Fibroblast of the aortic adventitia (primary cell): ENCODE measurements around the gene APBA2. TPM values are rescaled to one million over a fixed set of nuclear protein-coding genes. Genes with fewer than 3 reads are reported as not detected.

Experiments used
- DNase-seq: peaks from one replicate; pipeline ENCODE4 v3.0.0-alpha.2; 2010; ENCODE audit warnings: low read depth
- H3K4me3 ChIP-seq: 2 replicates; pipeline ENCODE4 v1.5.1; 2011; ENCODE audit warnings: low read depth, mild to moderate bottlenecking, control low read depth, low read length, moderate library complexity
- CTCF ChIP-seq: IDR thresholded peaks from 2 replicates; pipeline ENCODE4 v1.5.1; 2011; ENCODE audit warnings: mild to moderate bottlenecking, low read length, control low read depth, inconsistent platforms; ENCODE audit not compliant: insufficient read depth
- total RNA-seq: library from RNA; depleted of rRNA; stranded (reverse); fragments of >200 nt; gene quantifications from 2 replicates; pipeline ENCODE4 v1.2.3, GENCODE V29; 2012; ENCODE audit warnings: low replicate concordance

Gene APBA2
- total RNA-seq, 1 donor = 1.8 TPM

GRCh38 chr15:28989896-28990295, 104.1 kb downstream of the APBA2 start:
- H3K4me3 ChIP-seq = no peak overlapping the region
- DNase-seq = no peak
- no peak for TF ChIP-seq CTCF

- no peak for TF ChIP-seq CTCF
- H3K4me3 ChIP-seq = no peak overlapping the region
- DNase-seq = no peak
Observed at GRCh38 chr15:28990390-28990789, 104.6 kb downstream of the APBA2 start.

- H3K4me3 ChIP-seq = no peak overlapping the region
- DNase-seq = no peak
- TF ChIP-seq CTCF = no peak
Observed at GRCh38 chr15:28991236-28992171, 105.7 kb downstream of the APBA2 start.

- no peak overlapping the region for H3K4me3 ChIP-seq
- no peak for DNase-seq
- TF ChIP-seq CTCF = no peak
Observed at GRCh38 chr15:28992336-28992864, 106.6 kb downstream of the APBA2 start.

GRCh38 chr15:28993051-28993719, 107.4 kb downstream of the APBA2 start:
- no peak overlapping the region for H3K4me3 ChIP-seq
- no peak for TF ChIP-seq CTCF
- DNase-seq = no peak

- H3K4me3 ChIP-seq = no peak overlapping the region
- DNase-seq = no peak
- TF ChIP-seq CTCF = no peak
Observed at GRCh38 chr15:28993720-28994053, 107.9 kb downstream of the APBA2 start.
